ENCODE measurements around the gene ZNF672.

ZNF672 gene

GRCh38 chr1:248834343-248834940, 3.6 kb upstream of the ZNF672 start:
- in situ Hi-C loops (cut with HindIII; ENCODE audit: low sequenced_read_pairs), result no loop called here

GRCh38 chr1:248837045-248837780, 811 bp upstream of the ZNF672 start:
- no peak for TF ChIP-seq CTCF (IDR thresholded peaks at IDR 0.05; ENCODE audit: low read depth, low read length, missing control alignments)
- H3K4me3 ChIP-seq (ENCODE audit: low read depth, low read length), result peak overlapping the region; percentile 77
- in situ Hi-C loops (cut with HindIII; ENCODE audit: low sequenced_read_pairs), result no loop called here
- DNase-seq (ENCODE audit: low read depth), result no peak

More at GRCh38 chr1:248834343-248834940, 3.6 kb upstream of the ZNF672 start:
- TF ChIP-seq CTCF (IDR thresholded peaks at IDR 0.05; ENCODE audit: low read depth, low read length, missing control alignments), result no peak
- no peak for DNase-seq (ENCODE audit: low read depth)
- no peak overlapping the region for H3K4me3 ChIP-seq (ENCODE audit: low read depth, low read length)

- DNase-seq (ENCODE audit: low read depth), result peak; percentile 54
- in situ Hi-C loops (cut with HindIII; ENCODE audit: low sequenced_read_pairs), result no loop called here
- no peak for TF ChIP-seq CTCF (IDR thresholded peaks at IDR 0.05; ENCODE audit: low read depth, low read length, missing control alignments)
- peak overlapping the region; percentile 77 for H3K4me3 ChIP-seq (ENCODE audit: low read depth, low read length)
These were observed 538 bp downstream of the ZNF672 start for GRCh38 chr1:248838357-248839167.

- H3K4me3 ChIP-seq (ENCODE audit: low read depth, low read length), result peak overlapping the region; percentile 77
- in situ Hi-C loops (cut with HindIII; ENCODE audit: low sequenced_read_pairs), result no loop called here
- DNase-seq (ENCODE audit: low read depth), result no peak
- no peak for TF ChIP-seq CTCF (IDR thresholded peaks at IDR 0.05; ENCODE audit: low read depth, low read length, missing control alignments)
These were observed 1.1 kb downstream of the ZNF672 start for GRCh38 chr1:248839168-248839555.

GRCh38 chr1:248840946-248841345, 2.9 kb downstream of the ZNF672 start:
- no peak for DNase-seq (ENCODE audit: low read depth)
- H3K4me3 ChIP-seq (ENCODE audit: low read depth, low read length), result no peak overlapping the region
- TF ChIP-seq CTCF (IDR thresholded peaks at IDR 0.05; ENCODE audit: low read depth, low read length, missing control alignments), result no peak
- in situ Hi-C loops (cut with HindIII; ENCODE audit: low sequenced_read_pairs), result no loop called here

GRCh38 chr1:248841702-248842395, 3.8 kb downstream of the ZNF672 start:
- no peak for DNase-seq (ENCODE audit: low read depth)
- H3K4me3 ChIP-seq (ENCODE audit: low read depth, low read length), result no peak overlapping the region
- peak; percentile 53 for TF ChIP-seq CTCF (IDR thresholded peaks at IDR 0.05; ENCODE audit: low read depth, low read length, missing control alignments)

More at GRCh38 chr1:248841702-248842395, 3.8 kb downstream of the ZNF672 start:
- in situ Hi-C loops (cut with HindIII; ENCODE audit: low sequenced_read_pairs), result no loop called here
